ENCODE results near the gene DPEP3.
A peak's percentile ranks its signal among the peaks of the same experiment; 100 is the strongest.
"Not testable (repeated sequence)": the region's sequence is repeated elsewhere in the genome, so short reads cannot be mapped to it uniquely, and the experiment has no call there.

Gene DPEP3

GRCh38 chr16:67995423-67995822 is 15.1 kb upstream of the DPEP3 start:
- TF ChIP-seq CTCF (IDR thresholded peaks at IDR 0.05; ENCODE audit: insufficient read depth, low read length, missing control alignments) = no peak
- ChIA-PET CTCF (interaction anchor here (0.7 to 6.3 kb wide), 5 partner anchors 12 to 233 kb away, joined by 3 to 63 read pairs (median 17); partner anchors contain the start of genes DDX28, DPEP3 and DUS2), POLR2A (no interaction called here)
- DNase-seq (ENCODE audit: low read depth, low spot score) = no peak
- no peak overlapping the region for H3K4me3 ChIP-seq (ENCODE audit: low read depth, low read length)

DNA sequence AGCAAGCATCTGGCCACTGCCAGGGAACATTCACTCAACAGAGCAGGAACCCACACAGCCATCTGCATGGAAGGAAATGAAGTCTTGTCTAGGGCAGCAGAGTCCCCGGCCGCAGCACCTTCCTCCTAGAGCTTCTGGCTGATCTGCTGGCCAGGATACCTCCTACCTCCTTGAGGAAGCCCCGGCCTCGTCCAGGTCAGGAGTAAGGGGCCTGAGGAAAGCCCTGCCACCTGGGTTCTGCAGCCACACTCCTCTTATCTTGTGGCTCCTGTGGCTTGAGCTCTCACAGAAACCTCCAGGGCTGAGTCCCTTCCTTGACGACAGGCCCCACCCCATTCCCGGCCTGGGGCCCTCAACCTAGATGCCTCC is 13.7 kb upstream of the DPEP3 start:
- not testable (repeated sequence) for H3K4me3 ChIP-seq (ENCODE audit: low read depth, low read length); DNase-seq (ENCODE audit: low read depth, low spot score)
- ChIA-PET CTCF (interaction anchor here (0.5 to 6.3 kb wide), 16 partner anchors 10 to 333 kb away, joined by 3 to 63 read pairs (median 4); partner anchors contain the start of genes DPEP2NB and DPEP3), POLR2A (interaction anchor here (0.6 kb wide), 1 partner anchor 160 kb away, joined by 3 read pairs; no protein-coding TSS in a partner anchor)

- H3K4me3 ChIP-seq (ENCODE audit: low read depth, low read length) = peak overlapping the region; percentile 12; the same call in 1 of the 2 replicates
- no peak for DNase-seq (ENCODE audit: low read depth, low spot score)
- ChIA-PET POLR2A (interaction anchor here (0.6 kb wide), 1 partner anchor 160 kb away, joined by 3 read pairs; no protein-coding TSS in a partner anchor), CTCF (interaction anchor here (0.5 to 6.3 kb wide), 18 partner anchors 8 to 333 kb away, joined by 3 to 63 read pairs (median 4); partner anchors contain the start of genes DPEP2NB and DPEP3)
- TF ChIP-seq CTCF (IDR thresholded peaks at IDR 0.05; ENCODE audit: insufficient read depth, low read length, missing control alignments) = peak; percentile 97
These were observed 13.1 kb upstream of the DPEP3 start for GRCh38 chr16:67993207-67994039.

- no peak for DNase-seq (ENCODE audit: low read depth, low spot score)
- ChIA-PET CTCF (interaction anchor here (0.6 to 6.3 kb wide), 21 partner anchors 8 to 320 kb away, joined by 3 to 63 read pairs (median 3); partner anchors contain the start of genes DPEP2NB and DPEP3), POLR2A (no interaction called here)
- no peak for TF ChIP-seq CTCF (IDR thresholded peaks at IDR 0.05; ENCODE audit: insufficient read depth, low read length, missing control alignments)
- no peak overlapping the region for H3K4me3 ChIP-seq (ENCODE audit: low read depth, low read length)
These were observed 12.4 kb upstream of the DPEP3 start for GRCh38 chr16:67992661-67993206.

DNA sequence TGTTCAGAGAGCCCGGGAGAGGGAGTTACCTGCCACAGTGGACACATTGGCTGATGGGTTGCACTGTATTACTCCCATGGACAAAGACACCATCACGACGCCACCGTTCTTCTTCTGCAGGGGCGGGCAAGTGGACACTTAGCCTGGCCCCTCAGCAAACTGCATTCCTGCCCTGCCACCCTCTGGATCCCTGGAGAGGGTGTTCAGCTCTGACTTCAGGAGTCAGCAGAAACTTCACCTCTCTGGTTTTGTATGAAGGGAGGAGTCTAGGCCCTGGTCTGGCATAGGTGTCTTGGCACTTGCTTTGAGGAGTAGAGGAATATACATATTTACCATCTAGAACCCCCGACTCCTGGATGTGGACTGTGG is 9.7 kb upstream of the DPEP3 start:
- no peak for DNase-seq (ENCODE audit: low read depth, low spot score)
- TF ChIP-seq CTCF (IDR thresholded peaks at IDR 0.05; ENCODE audit: insufficient read depth, low read length, missing control alignments) = no peak
- no peak overlapping the region for H3K4me3 ChIP-seq (ENCODE audit: low read depth, low read length)
- POLR2A ChIA-PET = interaction anchor here (0.6 kb wide), 1 partner anchor 23 kb away, joined by 4 read pairs; no protein-coding TSS in a partner anchor
- CTCF ChIA-PET = interaction anchor here (0.8 to 5.6 kb wide), 5 partner anchors 10 to 239 kb away, joined by 3 to 63 read pairs (median 5); no protein-coding TSS in a partner anchor

GRCh38 chr16:67989322-67990017 is 9.2 kb upstream of the DPEP3 start:
- ChIA-PET POLR2A (interaction anchor here (0.6 kb wide), 1 partner anchor 23 kb away, joined by 4 read pairs; no protein-coding TSS in a partner anchor), CTCF (interaction anchor here (0.8 to 5.6 kb wide), 5 partner anchors 11 to 239 kb away, joined by 3 to 63 read pairs (median 5); no protein-coding TSS in a partner anchor)
- DNase-seq (ENCODE audit: low read depth, low spot score) = no peak
- no peak overlapping the region for H3K4me3 ChIP-seq (ENCODE audit: low read depth, low read length)
- no peak for TF ChIP-seq CTCF (IDR thresholded peaks at IDR 0.05; ENCODE audit: insufficient read depth, low read length, missing control alignments)
